Mesodermal cell (in vitro differentiated cells): ENCODE measurements around the gene TNFRSF8.
"Not testable (repeated sequence)": the region's sequence is repeated elsewhere in the genome, so short reads cannot be mapped to it uniquely, and the experiment has no call there.

Source experiments
- H3K27ac ChIP-seq: 2 replicates; pipeline ENCODE4 v1.7.0; 2013; ENCODE audit warnings: mild to moderate bottlenecking, low read depth, low read length, moderate library complexity; ENCODE audit not compliant: severe bottlenecking
- H3K36me3 ChIP-seq: 2 replicates; pipeline ENCODE4 v1.7.1; 2013; ENCODE audit warnings: mild to moderate bottlenecking, low read length, moderate library complexity; ENCODE audit not compliant: control insufficient read depth, insufficient read depth
- H3K4me1 ChIP-seq: one replicate; pipeline ENCODE4 v1.7.1; 2013; ENCODE audit warnings: mild to moderate bottlenecking, low read length; ENCODE audit not compliant: insufficient read depth, control insufficient read depth, poor library complexity, severe bottlenecking
- H3K4me3 ChIP-seq: 2 replicates; pipeline ENCODE4 v1.7.0; 2013; ENCODE audit warnings: low read length, control low read depth, mild to moderate bottlenecking; ENCODE audit not compliant: insufficient read depth, poor library complexity, severe bottlenecking; ENCODE audit errors: extremely low read depth
- H3K9me3 ChIP-seq: 2 replicates; pipeline ENCODE4 v1.7.1; 2013; ENCODE audit warnings: mild to moderate bottlenecking, low read length, moderate library complexity; ENCODE audit not compliant: control insufficient read depth
- WGBS, 2 experiments: methylation state at CpG; one replicate each; pipeline ENCODE4 v1.1.5; 2013; ENCODE audit warnings: missing lambda C conversion rate in 2 of 2; ENCODE audit not compliant: insufficient coverage in 2 of 2; 5-methylcytosine and 5-hydroxymethylcytosine counted together

The TNFRSF8 gene

DNA sequence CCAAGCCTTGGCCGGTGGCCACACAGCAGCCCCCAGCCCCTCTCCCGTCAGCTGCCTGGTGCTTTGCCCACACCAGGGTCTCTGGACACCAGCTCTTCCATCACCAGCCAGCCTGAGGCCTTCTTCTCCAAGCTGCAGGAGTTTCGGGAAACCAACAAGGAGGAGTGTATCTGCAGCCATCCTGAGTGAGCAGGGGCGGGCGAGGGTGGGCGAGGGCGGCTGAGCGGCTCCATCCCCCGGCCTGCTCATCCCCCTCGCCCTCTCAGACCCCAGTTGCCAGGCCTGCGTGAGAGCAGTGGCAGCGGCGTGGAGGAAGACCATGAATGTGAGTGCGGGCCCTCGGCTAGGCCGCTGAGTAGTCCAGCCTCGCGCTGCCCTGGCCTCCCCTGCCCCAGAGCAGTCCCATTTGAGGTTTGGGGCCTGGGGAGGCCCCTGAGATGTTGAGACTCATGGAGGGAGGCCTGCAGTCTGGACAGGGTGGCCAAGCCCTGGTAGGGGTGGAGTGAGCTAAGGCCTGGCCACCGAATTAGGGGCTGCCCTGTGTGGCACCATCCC, 34.1 kb upstream of the TNFRSF8 start:
- H3K4me3 ChIP-seq = no peak overlapping the region
- no peaks in the 10 kb centered on the region for H3K4me1 ChIP-seq
- H3K27ac ChIP-seq = no peak overlapping the region
- WGBS, 2 experiments = 96 to 97% methylated on average over 13 to 18 of the region's 19 CpGs
- H3K9me3 ChIP-seq = no peaks in the 10 kb centered on the region
- H3K36me3 ChIP-seq = peaks cover 82% of the 10 kb centered on the region

DNA sequence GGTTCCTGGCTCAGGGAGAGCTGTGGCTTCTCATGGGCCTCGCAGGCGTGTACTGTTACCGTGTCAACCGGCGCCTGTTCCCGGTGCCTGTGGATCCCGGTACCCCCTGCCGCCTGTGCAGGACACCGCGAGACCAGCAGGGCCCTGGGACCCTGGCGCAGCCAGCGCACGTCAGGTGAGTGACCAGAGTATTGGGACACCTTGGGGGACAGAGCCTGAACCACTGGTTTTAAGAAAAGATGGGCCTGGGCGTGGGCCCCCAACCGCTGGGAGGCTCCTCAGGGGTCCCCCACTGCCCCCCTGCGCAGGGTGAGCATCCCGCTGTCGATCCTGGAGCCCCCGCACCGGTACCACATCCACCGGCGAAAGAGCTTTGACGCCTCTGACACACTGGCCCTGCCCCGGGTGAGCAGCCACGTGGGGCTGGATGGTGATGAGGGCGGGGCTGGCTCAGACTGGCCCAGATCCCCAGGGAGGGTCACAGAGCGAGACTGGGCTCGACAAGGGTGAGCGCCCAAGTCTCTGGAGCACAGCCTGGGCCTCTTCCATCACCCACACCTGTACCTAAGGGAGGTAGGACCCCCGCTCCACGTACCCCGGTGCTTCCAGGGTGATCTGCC, 33.3 kb upstream of the TNFRSF8 start:
- no peaks in the 10 kb centered on the region for H3K9me3 ChIP-seq
- H3K36me3 ChIP-seq = peaks cover 74% of the 10 kb centered on the region
- no peak overlapping the region for H3K27ac ChIP-seq
- 94 to 95% methylated on average over 19 to 32 of the region's 32 CpGs for WGBS, 2 experiments
- H3K4me1 ChIP-seq = no peaks in the 10 kb centered on the region
- H3K4me3 ChIP-seq = no peak overlapping the region

DNA sequence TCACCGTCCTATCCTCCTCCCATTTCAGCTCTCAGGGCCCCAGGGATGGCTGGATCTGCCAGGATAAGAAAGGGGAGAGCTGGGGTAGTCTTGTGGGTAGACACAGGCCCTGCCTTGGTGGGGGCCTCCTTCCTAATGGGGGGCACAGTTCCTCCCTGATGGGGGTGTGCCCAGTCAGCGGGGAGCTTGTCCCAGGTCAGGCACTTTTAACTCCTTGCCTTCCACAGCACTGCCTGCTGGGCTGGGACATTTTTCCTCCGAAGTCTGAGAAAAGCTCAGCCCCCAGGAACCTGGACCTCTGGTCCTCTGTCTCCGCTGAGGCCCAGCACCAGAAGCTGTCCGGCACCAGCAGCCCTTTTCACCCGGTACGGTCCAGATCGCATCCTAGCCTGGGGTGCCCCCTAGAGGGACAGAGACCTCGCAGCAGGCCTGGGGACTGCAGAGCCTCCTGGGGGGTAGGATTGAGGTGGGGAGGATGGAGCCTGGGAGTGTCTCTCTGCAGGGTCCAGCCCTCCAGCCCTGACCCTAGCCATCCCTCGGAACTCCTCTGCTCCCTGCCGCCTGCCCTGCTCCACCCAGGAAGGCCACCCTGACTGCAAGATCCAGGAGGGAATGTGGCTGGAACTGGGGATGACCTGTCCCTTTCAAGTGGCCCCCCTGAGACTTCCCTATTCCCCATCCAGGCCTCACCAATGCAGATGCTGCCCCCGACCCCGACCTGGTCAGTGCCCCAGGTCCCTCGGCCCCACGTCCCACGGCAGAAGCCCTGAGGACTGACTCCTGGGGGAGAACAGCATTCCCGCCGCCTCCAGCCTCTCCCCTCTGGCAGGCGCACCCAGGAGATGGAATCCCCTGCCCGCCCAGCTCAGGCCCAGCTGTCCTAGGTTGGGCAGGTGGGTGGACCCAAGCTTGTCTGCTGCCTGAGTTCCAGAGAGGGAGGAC, 31.8 kb upstream of the TNFRSF8 start:
- no peak overlapping the region for H3K4me3 ChIP-seq
- H3K27ac ChIP-seq = no peak overlapping the region
- WGBS, 2 experiments = 91 to 97% methylated on average over 10 to 14 of the region's 20 CpGs
- peaks cover 59% of the 10 kb centered on the region for H3K36me3 ChIP-seq
- H3K9me3 ChIP-seq = no peaks in the 10 kb centered on the region
- H3K4me1 ChIP-seq = no peaks in the 10 kb centered on the region

DNA sequence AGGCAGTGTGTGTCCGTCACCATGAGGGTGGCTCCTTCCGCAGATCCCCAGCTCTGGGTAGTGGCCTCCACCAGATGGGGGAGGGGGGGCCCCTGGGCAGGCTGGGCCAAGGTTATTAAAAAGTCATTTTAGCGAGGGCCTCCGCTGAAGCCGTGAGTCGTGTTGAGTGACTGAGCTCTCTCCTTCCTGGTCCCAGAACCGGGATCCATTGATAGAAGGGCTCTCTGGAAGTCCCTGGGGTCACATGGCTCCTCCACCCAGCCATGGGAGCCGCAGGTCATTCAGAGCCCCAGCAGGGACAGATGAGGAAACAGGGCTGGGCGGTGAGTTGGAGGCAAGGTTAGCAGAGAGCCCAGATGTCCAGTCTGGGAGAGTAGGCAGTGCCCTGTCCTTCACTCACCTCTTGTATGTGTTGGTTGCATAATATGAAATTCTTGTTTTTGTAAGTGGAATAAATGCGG, 30.9 kb upstream of the TNFRSF8 start:
- no peaks in the 10 kb centered on the region for H3K9me3 ChIP-seq
- WGBS, 2 experiments = 91 to 97% methylated on average over 8 of the region's 10 CpGs
- H3K4me3 ChIP-seq = no peak overlapping the region
- peaks cover 50% of the 10 kb centered on the region for H3K36me3 ChIP-seq
- H3K27ac ChIP-seq = no peak overlapping the region
- no peaks in the 10 kb centered on the region for H3K4me1 ChIP-seq

DNA sequence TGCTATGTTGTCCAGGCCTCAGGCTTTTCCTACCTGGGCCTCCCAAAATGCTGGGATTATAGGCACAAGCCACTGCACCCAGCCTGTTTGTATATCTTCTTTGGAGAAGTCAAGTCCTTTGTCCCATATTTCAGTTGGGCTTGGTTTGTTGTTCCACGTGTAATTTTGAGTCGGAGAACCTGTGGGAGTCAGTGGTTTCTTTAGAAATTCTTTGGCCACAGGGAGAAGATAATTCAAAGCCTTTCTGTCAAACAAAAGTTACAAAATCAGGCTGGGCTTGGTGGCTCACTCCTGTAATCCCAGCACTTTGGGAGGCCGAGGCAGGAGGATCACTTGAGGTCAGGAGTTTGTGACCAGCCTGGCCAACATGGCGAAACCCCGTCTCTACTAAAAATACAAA, 29.7 kb upstream of the TNFRSF8 start:
- H3K4me1 ChIP-seq, H3K4me3 ChIP-seq, H3K27ac ChIP-seq, H3K9me3 ChIP-seq: not testable (repeated sequence)
- 90 to 94% methylated on average over 2 to 5 of the region's 5 CpGs for WGBS, 2 experiments
- H3K36me3 ChIP-seq = peaks cover 37% of the 10 kb centered on the region

DNA sequence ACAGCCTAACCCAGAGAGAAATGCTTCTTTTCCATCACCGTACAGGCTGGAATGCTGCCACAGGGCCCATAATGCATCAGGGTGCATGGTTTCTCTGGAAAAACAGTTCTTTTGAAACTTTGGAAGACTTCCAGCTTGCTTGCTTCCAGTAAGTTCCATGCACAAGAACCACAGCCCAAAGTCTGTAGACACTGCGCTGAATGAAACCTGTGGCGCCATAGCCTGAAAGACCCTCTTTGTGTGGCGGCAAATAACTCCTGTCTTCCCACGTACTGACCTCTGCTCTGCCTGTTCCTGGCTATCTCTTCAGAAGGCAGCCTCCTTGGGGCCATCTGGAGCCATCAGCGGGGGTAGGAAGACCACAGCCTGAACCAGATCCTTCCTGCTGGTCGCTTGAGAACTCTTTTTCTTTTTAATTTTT, 28.7 kb upstream of the TNFRSF8 start:
- no peak overlapping the region for H3K27ac ChIP-seq
- no peaks in the 10 kb centered on the region for H3K4me1 ChIP-seq
- no peaks in the 10 kb centered on the region for H3K9me3 ChIP-seq
- 88 to 93% methylated on average over 7 of the region's 7 CpGs for WGBS, 2 experiments
- peaks cover 34% of the 10 kb centered on the region for H3K36me3 ChIP-seq
- H3K4me3 ChIP-seq = no peak overlapping the region

DNA sequence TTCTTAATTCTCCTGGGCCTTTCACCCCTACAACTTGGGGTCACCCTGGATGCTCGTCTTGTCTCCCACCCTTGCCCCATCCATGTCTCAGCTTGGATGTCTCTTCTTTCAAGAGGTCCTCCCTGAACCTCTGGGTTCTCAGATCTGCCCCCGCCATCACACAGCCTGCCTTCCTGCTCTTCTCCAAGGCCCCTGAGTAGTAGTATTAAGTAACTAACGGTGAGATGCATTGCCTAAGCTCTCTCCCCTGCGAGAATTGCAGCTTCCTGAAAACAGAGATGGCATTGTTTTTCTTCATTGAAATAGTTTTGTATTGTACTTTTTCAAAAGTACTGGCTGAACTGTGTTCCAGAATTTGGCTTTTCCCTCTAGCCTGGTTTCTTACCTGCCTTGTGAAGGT, 27.8 kb upstream of the TNFRSF8 start:
- peaks cover 3% of the 10 kb centered on the region for H3K4me1 ChIP-seq
- H3K27ac ChIP-seq = no peak overlapping the region
- no peaks in the 10 kb centered on the region for H3K9me3 ChIP-seq
- 83% methylated on average over 1 to 2 of the region's 4 CpGs for WGBS, 2 experiments
- H3K36me3 ChIP-seq = peaks cover 24% of the 10 kb centered on the region
- no peak overlapping the region for H3K4me3 ChIP-seq

DNA sequence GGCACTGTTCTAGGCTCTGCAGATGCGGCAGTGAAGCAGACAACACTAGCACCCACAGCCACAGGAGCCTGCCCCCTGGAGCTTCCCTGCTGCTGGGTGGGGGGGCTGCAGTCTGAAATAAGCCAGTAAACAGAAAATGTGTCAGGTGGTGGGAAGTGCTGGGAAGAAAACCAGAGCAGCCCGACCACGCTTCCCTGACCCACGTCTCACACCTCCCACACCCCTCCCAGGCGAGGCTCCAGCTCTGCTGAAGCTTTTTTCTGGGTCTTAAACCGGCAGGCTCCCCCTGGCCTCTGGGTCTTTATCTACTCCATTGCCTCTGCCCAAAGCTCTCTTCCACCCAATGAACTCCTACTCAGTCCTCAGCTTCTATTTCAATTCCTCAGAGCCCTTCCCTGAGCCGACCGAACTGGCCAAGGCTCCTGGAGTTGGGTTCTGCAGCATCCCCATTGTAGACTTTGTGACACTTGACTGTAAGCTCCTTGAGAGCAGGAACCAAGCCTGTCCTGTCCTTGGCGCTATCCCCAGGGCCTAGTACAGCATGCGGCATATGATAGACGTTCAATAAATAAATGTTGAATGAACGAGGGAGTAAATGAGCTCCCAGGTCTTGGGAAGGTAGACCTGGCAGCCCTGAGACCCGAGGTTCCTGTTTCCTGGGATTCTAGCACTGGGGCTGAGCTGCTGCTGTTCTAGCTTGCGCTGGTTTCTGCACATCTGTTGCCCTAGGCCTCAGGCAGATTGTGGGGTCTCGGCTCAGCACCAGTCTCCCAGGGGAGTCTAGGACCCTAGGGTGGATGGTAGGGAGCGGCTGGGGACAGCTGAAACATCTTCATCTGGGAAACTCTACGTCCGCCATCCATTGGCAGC, 25.4 kb upstream of the TNFRSF8 start:
- Histone ChIP-seq H3K4me1 (peaks cover 7% of the 10 kb centered on the region), H3K36me3 (peaks cover 1% of the 10 kb centered on the region), H3K9me3 (no peaks in the 10 kb centered on the region), H3K4me3 (no peak overlapping the region), H3K27ac (no peak overlapping the region)
- 87 to 93% methylated on average over 10 to 15 of the region's 18 CpGs for WGBS, 2 experiments

DNA sequence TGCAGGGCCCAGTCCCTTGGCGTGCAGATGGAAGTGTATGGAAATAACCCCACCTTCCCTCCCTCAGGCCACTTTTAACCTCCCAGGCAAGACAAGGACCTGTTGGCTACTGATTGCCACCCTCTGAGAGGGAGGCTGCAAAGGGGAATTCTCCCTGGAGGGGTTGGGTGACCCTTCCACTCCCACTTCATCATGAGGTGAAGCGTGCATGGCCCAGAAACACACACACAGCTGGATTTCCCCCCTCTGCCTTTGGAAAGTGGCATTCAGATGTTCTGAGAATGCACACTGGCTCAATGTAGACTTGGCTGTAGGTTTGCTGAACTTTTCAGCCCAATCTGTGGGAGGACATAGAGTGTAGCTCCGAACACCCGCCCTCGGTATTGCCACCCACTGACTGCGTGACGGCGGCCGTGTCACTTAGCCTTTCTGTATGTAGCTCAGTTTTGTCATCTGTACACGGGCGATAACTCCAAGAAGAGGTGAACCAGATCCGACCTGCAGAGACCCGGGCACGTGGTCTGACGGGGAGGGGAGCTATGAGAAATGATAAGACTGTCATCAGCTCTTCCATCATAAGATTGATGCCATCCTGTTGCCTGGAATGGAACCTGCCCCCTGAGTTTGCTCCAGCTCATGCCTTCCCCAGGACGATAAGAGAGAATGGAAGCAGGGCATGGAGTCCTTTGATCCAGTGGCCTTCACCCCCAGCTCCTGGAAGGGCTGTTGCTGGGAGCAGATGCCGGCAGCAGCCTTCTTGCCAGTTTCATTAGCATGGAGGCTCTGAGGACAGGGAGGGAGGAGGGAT, 24.5 kb upstream of the TNFRSF8 start:
- 87 to 88% methylated on average over 16 of the region's 17 CpGs for WGBS, 2 experiments
- Histone ChIP-seq H3K27ac (peak overlapping the region; percentile 10), H3K4me1 (peaks cover 7% of the 10 kb centered on the region), H3K36me3 (no peaks in the 10 kb centered on the region), H3K4me3 (no peak overlapping the region), H3K9me3 (no peaks in the 10 kb centered on the region)
